ENCODE data around the gene COL4A1. TPM values are rescaled to one million over a fixed set of nuclear protein-coding genes. Genes with fewer than 3 reads are reported as not detected.
A peak's percentile ranks its signal among the peaks of the same experiment; 100 is the strongest.

COL4A1 gene
- total RNA-seq, 3 donors from 2014 or later = 19.0 to 308 (median 61.9) TPM

- intact Hi-C loops (cut with DNase I, micrococcal nuclease) = no loop called here
- Histone ChIP-seq H3K9me3 (no peaks in the 10 kb centered on the region), H3K36me3 (ENCODE audit: low read depth) (no peaks in the 10 kb centered on the region), H3K4me1 (ENCODE audit: low read depth) (no peaks in the 10 kb centered on the region), H3K4me3 (no peak overlapping the region)
- no peak for DNase-seq
- no peak for TF ChIP-seq CTCF (IDR thresholded peaks at IDR 0.05)
- ATAC-seq = no peak
Observed at GRCh38 chr13:110200276-110200870, 106.6 kb downstream of the COL4A1 start.

GRCh38 chr13:110199046-110199831 lies 107.7 kb downstream of the COL4A1 start:
- intact Hi-C loops (cut with DNase I, micrococcal nuclease) = no loop called here
- TF ChIP-seq CTCF (IDR thresholded peaks at IDR 0.05) = no peak
- Histone ChIP-seq H3K9me3 (no peaks in the 10 kb centered on the region), H3K4me1 (ENCODE audit: low read depth) (no peaks in the 10 kb centered on the region), H3K4me3 (no peak overlapping the region), H3K36me3 (ENCODE audit: low read depth) (no peaks in the 10 kb centered on the region)
- no peak for DNase-seq
- ATAC-seq = no peak

GRCh38 chr13:110197471-110197870 lies 109.5 kb downstream of the COL4A1 start:
- ATAC-seq = no peak
- no peak for DNase-seq

GRCh38 chr13:110197026-110197425 lies 109.9 kb downstream of the COL4A1 start:
- H3K36me3 ChIP-seq (ENCODE audit: low read depth) = no peaks in the 10 kb centered on the region
- intact Hi-C loops (cut with DNase I, micrococcal nuclease) = no loop called here
- TF ChIP-seq CTCF (IDR thresholded peaks at IDR 0.05) = no peak
- no peak for ATAC-seq
- no peaks in the 10 kb centered on the region for H3K9me3 ChIP-seq
- no peaks in the 10 kb centered on the region for H3K4me1 ChIP-seq (ENCODE audit: low read depth)
- no peak overlapping the region for H3K4me3 ChIP-seq
- no peak for DNase-seq

More at GRCh38 chr13:110197471-110197870, 109.5 kb downstream of the COL4A1 start:
- no peaks in the 10 kb centered on the region for H3K36me3 ChIP-seq (ENCODE audit: low read depth)
- intact Hi-C loops (cut with DNase I, micrococcal nuclease) = no loop called here
- no peak overlapping the region for H3K4me3 ChIP-seq
- no peaks in the 10 kb centered on the region for H3K9me3 ChIP-seq
- no peak for TF ChIP-seq CTCF (IDR thresholded peaks at IDR 0.05)
- no peaks in the 10 kb centered on the region for H3K4me1 ChIP-seq (ENCODE audit: low read depth)

- TF ChIP-seq CTCF (IDR thresholded peaks at IDR 0.05) = no peak
- Histone ChIP-seq H3K4me1 (ENCODE audit: low read depth) (no peaks in the 10 kb centered on the region), H3K9me3 (no peaks in the 10 kb centered on the region), H3K4me3 (no peak overlapping the region), H3K36me3 (ENCODE audit: low read depth) (no peaks in the 10 kb centered on the region)
- DNase-seq (no peak), ATAC-seq (peak; percentile 31)
- intact Hi-C loops (cut with DNase I, micrococcal nuclease) = no loop called here
Observed at GRCh38 chr13:110195547-110196485, 111.1 kb downstream of the COL4A1 start.

Data from mucosa of descending colon (tissue), 3 donors.